ENCODE data around the gene NKTR. TPM values are rescaled to one million over a fixed set of nuclear protein-coding genes. Genes with fewer than 3 reads are reported as not detected.

NKTR gene
- polyA plus RNA-seq, 1 of the 3 experiments (the other 2 are of a cell fraction): 19.2 TPM

- no peak for TF ChIP-seq IRF3 (IDR thresholded peaks at IDR 0.05; ENCODE audit: low read depth, low read length)
- no peak for TF ChIP-seq YY1 (IDR thresholded peaks at IDR 0.05; ENCODE audit: low read depth)
- TF ChIP-seq RFX5 (IDR thresholded peaks at IDR 0.05; ENCODE audit: low read length): no peak
- no peak for TF ChIP-seq EZH2phosphoT487 (IDR thresholded peaks at IDR 0.05; ENCODE audit: borderline replicate concordance, low read depth)
- no peak for TF ChIP-seq ELF1 (IDR thresholded peaks at IDR 0.05)
Measured at GRCh38 chr3:42557854-42558253, 42.6 kb upstream of the NKTR start (continued).

GRCh38 chr3:42562047-42562907 is 38.2 kb upstream of the NKTR start:
- Histone ChIP-seq H3K36me3 (replicated peaks in 1 of 2; ENCODE audit: control insufficient read depth in 1 of 2, insufficient read depth in 2 of 2, low read length in 1 of 2) (peaks cover 45 to 49% of the 10 kb centered on the region in 2 experiments), H2AFZ (ENCODE audit: low read depth) (no peak overlapping the region), H3K4me2 (no peak overlapping the region), H3K27me3 (ENCODE audit: insufficient read depth) (no peaks in the 10 kb centered on the region), H4K20me1 (ENCODE audit: insufficient read depth) (0 out of 2 replicates have a peak, but pooled peaks cover 4% of the 10 kb centered on the region), H3F3A (replicated peaks; ENCODE audit: insufficient read depth) (no peaks in the 10 kb centered on the region), H3K9me3 (no peaks in the 10 kb centered on the region), H3K9ac (no peak overlapping the region), H3K9me2 (no peaks in the 10 kb centered on the region), H3K27ac (ENCODE audit: low read depth in 2 of 2, low read length in 1 of 2) (no peak overlapping the region), H3K4me1 (ENCODE audit: control insufficient read depth in 1 of 2, insufficient read depth in 2 of 2, low read depth in 1 of 2, low read length in 1 of 2) (no peaks in the 10 kb centered on the region), H3K4me3 (ENCODE audit: low read depth in 2 of 2, low read length in 1 of 2) (no peak overlapping the region), H3K79me2 (ENCODE audit: insufficient read depth) (peaks cover 5% of the 10 kb centered on the region; the same call in 1 of the 2 replicates)
- ChIA-PET CTCF (interaction anchor here (0.9 to 4.9 kb wide), 3 partner anchors 15 to 182 kb away, joined by 3 to 30 read pairs (median 7); no protein-coding TSS in a partner anchor), POLR2A (no interaction called here)
- DNase-seq: no peak
- 78% methylated on average over 3 of the region's 3 CpGs for WGBS (ENCODE audit: low lambda C conversion rate)
- TF ChIP-seq PBX3 (IDR thresholded peaks at IDR 0.05) (no peak), USF1 (IDR thresholded peaks at IDR 0.05; ENCODE audit: borderline replicate concordance, low read depth) (no peak), CHD2 (IDR thresholded peaks at IDR 0.05; ENCODE audit: low read length, partially characterized antibody) (no peak), EZH2phosphoT487 (IDR thresholded peaks at IDR 0.05; ENCODE audit: borderline replicate concordance, low read depth) (no peak), GATA2 (CRISPR knock-in tag; IDR thresholded peaks at IDR 0.05) (no peak), MEF2A (IDR thresholded peaks at IDR 0.05; ENCODE audit: borderline replicate concordance, low read depth) (no peak), USF2 (IDR thresholded peaks at IDR 0.05; ENCODE audit: borderline replicate concordance, low read depth, low read length) (no peak), NRF1 (IDR thresholded peaks at IDR 0.05; ENCODE audit: low read depth, low read length) (no peak), IRF3 (IDR thresholded peaks at IDR 0.05; ENCODE audit: low read depth, low read length) (no peak), JUND (IDR thresholded peaks at IDR 0.05) (no peak), TEAD4 (IDR thresholded peaks at IDR 0.05; ENCODE audit: borderline replicate concordance, insufficient read depth) (no peak), ZBTB33 (IDR thresholded peaks at IDR 0.05; ENCODE audit: borderline replicate concordance, low read depth) (no peak), FOSL2 (IDR thresholded peaks at IDR 0.05; ENCODE audit: borderline replicate concordance, low read depth) (no peak), SMC3 (IDR thresholded peaks at IDR 0.05; ENCODE audit: low read depth, low read length) (no peak), NFIC (IDR thresholded peaks at IDR 0.05; ENCODE audit: borderline replicate concordance) (no peak), ELF1 (IDR thresholded peaks at IDR 0.05) (no peak), SIN3A (IDR thresholded peaks at IDR 0.05; ENCODE audit: borderline replicate concordance, low read depth, low read length) (no peak), MXI1 (IDR thresholded peaks at IDR 0.05; ENCODE audit: low read depth, low read length) (no peak)
